Ureter (tissue), 1 donor: ENCODE results near the gene SPTBN4. TPM values are rescaled to one million over a fixed set of nuclear protein-coding genes. Genes with fewer than 3 reads are reported as not detected.
"Not testable (repeated sequence)": the region's sequence is repeated elsewhere in the genome, so short reads cannot be mapped to it uniquely, and the experiment has no call there.

Source experiments
- DNase-seq: peaks from one replicate; pipeline ENCODE4 v3.0.0-alpha.2; 2020; ENCODE audit warnings: low spot score
- total RNA-seq: library from RNA; stranded (reverse); gene quantifications from one replicate; pipeline ENCODE4 v1.2.4, GENCODE V29; 2023
- donor health status: DM: yes; HTN: yes; CAD: no.

The SPTBN4 gene
- total RNA-seq, 1 donor from 2014 or later, result 2.6 TPM

DNA sequence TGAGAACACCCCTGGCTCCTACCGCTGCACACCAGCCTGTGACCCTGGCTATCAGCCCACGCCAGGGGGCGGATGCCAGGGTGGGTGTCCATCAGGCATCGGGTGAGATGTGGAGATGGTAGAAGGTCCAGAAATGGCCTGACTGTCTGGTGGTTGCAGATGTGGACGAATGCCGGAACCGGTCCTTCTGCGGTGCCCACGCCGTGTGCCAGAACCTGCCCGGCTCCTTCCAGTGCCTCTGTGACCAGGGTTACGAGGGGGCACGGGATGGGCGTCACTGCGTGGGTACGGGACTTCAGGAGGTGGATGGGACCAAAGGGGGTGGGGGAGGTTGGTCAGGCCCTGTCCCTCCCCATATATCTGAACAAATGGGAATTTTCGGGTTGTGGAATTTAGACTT is 150.1 kb downstream of the SPTBN4 start:
- no peak for DNase-seq

DNA sequence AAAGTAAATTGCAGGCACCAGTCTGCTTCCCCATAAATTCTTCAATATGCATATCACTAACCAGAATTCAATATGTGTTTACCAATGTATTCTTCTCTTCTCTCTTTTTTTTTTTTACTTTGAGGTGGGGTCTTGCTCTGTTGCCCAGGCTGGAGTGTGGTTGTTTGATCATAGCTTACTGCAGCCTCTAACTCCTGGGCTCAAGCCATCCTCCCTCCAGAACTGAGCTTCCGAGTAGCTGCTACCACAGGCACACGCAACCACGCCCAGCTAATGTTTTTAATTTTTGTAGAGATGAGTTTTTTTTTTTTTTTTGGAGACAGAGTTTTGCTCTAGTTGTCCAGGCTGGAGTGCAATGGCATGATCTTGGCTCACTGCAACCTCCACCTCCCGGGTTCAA is 151.2 kb downstream of the SPTBN4 start:
- no peak for DNase-seq

- no peak for DNase-seq
Measured at GRCh38 chr19:40619333-40620160, 152.7 kb downstream of the SPTBN4 start.

DNA sequence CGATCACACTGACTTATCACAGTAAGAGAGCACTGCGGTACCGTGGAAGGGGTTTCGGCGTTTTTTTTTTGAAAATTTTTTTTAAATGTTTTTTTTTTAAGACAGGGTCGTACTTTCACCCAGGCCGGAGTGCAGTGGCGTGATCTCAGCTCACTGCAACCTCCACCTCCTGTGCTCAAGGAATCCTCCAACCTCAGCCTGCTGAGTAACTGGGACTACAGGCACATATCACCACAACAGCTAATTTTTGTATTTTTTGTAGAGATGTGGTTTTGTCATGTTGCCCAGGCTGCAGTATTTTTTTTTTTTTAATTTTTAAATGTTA is 153.3 kb downstream of the SPTBN4 start:
- DNase-seq, result no peak

DNA sequence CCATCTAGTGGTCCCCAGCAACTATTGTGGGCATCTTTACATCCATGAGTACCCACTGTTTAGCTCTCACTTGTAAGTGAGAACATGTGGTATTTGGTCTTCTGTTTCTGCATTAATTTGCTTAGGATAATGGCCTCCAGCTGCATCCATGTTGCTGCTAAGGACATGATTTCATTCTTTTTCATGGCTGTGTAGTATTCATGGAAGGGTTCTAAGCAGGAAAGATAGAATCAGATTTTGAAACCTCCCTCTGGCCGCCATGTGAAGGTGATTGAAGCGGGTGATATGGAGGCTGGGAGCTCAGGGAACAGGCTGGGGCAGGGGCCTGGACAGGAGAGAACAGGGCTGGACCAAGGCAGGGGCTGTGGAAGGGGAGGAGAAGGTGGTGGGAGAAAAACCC is 154.5 kb downstream of the SPTBN4 start:
- DNase-seq, result no peak

GRCh38 chr19:40621966-40622772 is 155.4 kb downstream of the SPTBN4 start:
- no peak for DNase-seq

- DNase-seq, result no peak
Measured at GRCh38 chr19:40622773-40623075, 155.9 kb downstream of the SPTBN4 start.

- DNase-seq, result no peak
Measured at GRCh38 chr19:40623403-40624251, 156.8 kb downstream of the SPTBN4 start.

GRCh38 chr19:40624369-40625153 is 157.8 kb downstream of the SPTBN4 start:
- DNase-seq, result not testable (repeated sequence)

DNA sequence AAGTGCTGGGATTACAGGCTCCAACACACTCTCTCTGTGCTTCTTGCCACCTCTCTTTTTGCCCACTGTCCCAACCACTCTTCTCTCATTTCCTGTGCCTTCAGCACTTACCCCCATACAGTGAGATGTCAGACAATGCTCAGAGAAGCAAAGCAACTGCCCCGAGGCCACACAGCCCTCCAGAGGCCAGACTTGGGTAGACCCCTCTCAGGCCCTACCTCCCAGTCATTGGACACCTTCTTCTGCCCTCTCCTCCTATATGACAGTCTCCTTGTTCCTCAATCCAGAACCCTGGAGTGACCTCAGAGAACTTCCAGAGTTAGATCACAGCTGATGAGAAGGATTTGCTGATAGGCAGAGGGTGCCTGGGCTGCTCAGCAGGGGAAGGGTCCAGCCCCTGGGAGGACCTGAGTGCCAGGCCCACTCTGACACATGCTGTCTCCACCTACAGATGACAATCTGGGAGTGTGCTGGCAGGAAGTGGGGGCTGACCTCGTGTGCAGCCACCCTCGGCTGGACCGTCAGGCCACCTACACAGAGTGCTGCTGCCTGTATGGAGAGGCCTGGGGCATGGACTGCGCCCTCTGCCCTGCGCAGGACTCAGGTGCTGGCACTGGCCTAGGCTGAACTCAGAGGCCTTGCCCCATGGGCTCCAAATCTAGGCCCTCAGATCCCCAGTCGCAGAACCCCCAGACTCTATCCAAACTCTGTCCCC is 158.8 kb downstream of the SPTBN4 start:
- no peak for DNase-seq

Other genes starting within 250 kb of the SPTBN4 start
- not detected for gene TTC9B, start 248.6 kb upstream of the SPTBN4 start, total RNA-seq
- gene CCNP, start 240.3 kb upstream of the SPTBN4 start, total RNA-seq, result not detected
- gene AKT2, start 181.7 kb upstream of the SPTBN4 start, total RNA-seq, result 128 TPM
- 16.7 TPM for gene C19orf47, start 118.6 kb upstream of the SPTBN4 start, total RNA-seq
- gene PLD3, start 118.3 kb upstream of the SPTBN4 start, total RNA-seq, result 137 TPM
- 0.34 TPM for gene HIPK4, start 76.8 kb upstream of the SPTBN4 start, total RNA-seq
- gene PRX, start 53.6 kb upstream of the SPTBN4 start, total RNA-seq, result 3.2 TPM
- gene SERTAD1, start 41.0 kb upstream of the SPTBN4 start, total RNA-seq, result 8.9 TPM
- gene SERTAD3, start 22.7 kb upstream of the SPTBN4 start, total RNA-seq, result 34.3 TPM
- gene BLVRB, start 1.3 kb upstream of the SPTBN4 start, total RNA-seq, result 62.6 TPM
- gene SHKBP1, start 109.9 kb downstream of the SPTBN4 start, total RNA-seq, result 61.2 TPM
- 239 TPM for gene LTBP4, start 134.4 kb downstream of the SPTBN4 start, total RNA-seq
- gene NUMBL, start 223.7 kb downstream of the SPTBN4 start, total RNA-seq, result 30.3 TPM
- 35.0 TPM for gene COQ8B, start 249.9 kb downstream of the SPTBN4 start, total RNA-seq